Measurements from ENCODE around the gene ALDH4A1.
"Not testable (repeated sequence)": the region's sequence is repeated elsewhere in the genome, so short reads cannot be mapped to it uniquely, and the experiment has no call there.

Gene ALDH4A1

GRCh38 chr1:18898567-18898966 lies 3.8 kb downstream of the ALDH4A1 start:
- DNase-seq = no peak

GRCh38 chr1:18895317-18895716 lies 7.0 kb downstream of the ALDH4A1 start:
- no peak for DNase-seq

- no peak for DNase-seq
Observed at GRCh38 chr1:18893120-18893519, 9.2 kb downstream of the ALDH4A1 start.

- not testable (repeated sequence) for DNase-seq
Observed at GRCh38 chr1:18891858-18892257, 10.5 kb downstream of the ALDH4A1 start.

- DNase-seq = no peak
Observed at GRCh38 chr1:18891426-18891780, 11.0 kb downstream of the ALDH4A1 start.

GRCh38 chr1:18890706-18891425 lies 11.5 kb downstream of the ALDH4A1 start:
- DNase-seq = no peak

GRCh38 chr1:18886003-18886335 lies 16.4 kb downstream of the ALDH4A1 start:
- DNase-seq = no peak

- DNase-seq = no peak
Observed at GRCh38 chr1:18885311-18886002, 16.9 kb downstream of the ALDH4A1 start.

- DNase-seq = no peak
Observed at GRCh38 chr1:18884727-18885126, 17.6 kb downstream of the ALDH4A1 start.

GRCh38 chr1:18884419-18884717 lies 18.0 kb downstream of the ALDH4A1 start:
- no peak for DNase-seq

GRCh38 chr1:18883636-18884418 lies 18.5 kb downstream of the ALDH4A1 start:
- no peak for DNase-seq

- no peak for DNase-seq
Observed at GRCh38 chr1:18883079-18883478, 19.3 kb downstream of the ALDH4A1 start.

GRCh38 chr1:18882486-18882885 lies 19.9 kb downstream of the ALDH4A1 start:
- no peak for DNase-seq

- no peak for DNase-seq
Observed at GRCh38 chr1:18881642-18882431, 20.5 kb downstream of the ALDH4A1 start.

- no peak for DNase-seq
Observed at GRCh38 chr1:18881164-18881563, 21.2 kb downstream of the ALDH4A1 start.

- no peak for DNase-seq
Observed at GRCh38 chr1:18880585-18880984, 21.8 kb downstream of the ALDH4A1 start.

- DNase-seq = no peak
Observed at GRCh38 chr1:18879791-18880309, 22.5 kb downstream of the ALDH4A1 start.

GRCh38 chr1:18879215-18879790 lies 23.1 kb downstream of the ALDH4A1 start:
- DNase-seq = no peak

GRCh38 chr1:18878538-18879214 lies 23.7 kb downstream of the ALDH4A1 start:
- DNase-seq = no peak

- no peak for DNase-seq
Observed at GRCh38 chr1:18877282-18877681, 25.1 kb downstream of the ALDH4A1 start.

- DNase-seq = no peak
Observed at GRCh38 chr1:18876210-18876609, 26.1 kb downstream of the ALDH4A1 start.

GRCh38 chr1:18875796-18876128 lies 26.6 kb downstream of the ALDH4A1 start:
- no peak for DNase-seq
